Neural cell (in vitro differentiated cells): Measurements from ENCODE around the gene VWA8.

Experiments used
- CTCF ChIP-seq: fragments of 450-650 bp; IDR thresholded peaks from 2 replicates; pipeline ENCODE4 v1.5.1; 2014; ENCODE audit warnings: antibody characterized with exemption, mild to moderate bottlenecking, moderate library complexity; ENCODE audit not compliant: poor library complexity, severe bottlenecking
- EZH2 ChIP-seq: fragments of 200-600, 300-800 bp; shearing (Covaris generic), sonication (generic); IDR thresholded peaks from 2 replicates; pipeline ENCODE4 v1.6.1; 2014; ENCODE audit warnings: antibody characterized with exemption, low read length, borderline replicate concordance, mild to moderate bottlenecking; ENCODE audit not compliant: insufficient read depth, poor library complexity, severe bottlenecking
- POLR2AphosphoS5 ChIP-seq: IDR thresholded peaks from 2 replicates; pipeline ENCODE4 v1.6.1; 2012
- REST ChIP-seq: IDR thresholded peaks from 2 replicates; pipeline ENCODE4 v1.6.1; 2012; ENCODE audit warnings: borderline replicate concordance
- TAF1 ChIP-seq: IDR thresholded peaks from 2 replicates; pipeline ENCODE4 v1.6.1; 2012; ENCODE audit warnings: low read depth

GRCh38 chr13:41854758-41855157 is 106.2 kb downstream of the VWA8 start:
- TF ChIP-seq POLR2AphosphoS5: no peak
- no peak for TF ChIP-seq CTCF
- TF ChIP-seq TAF1: no peak
- no peak for TF ChIP-seq EZH2
- TF ChIP-seq REST: no peak
